ENCODE measurements around the gene ENAH.
"Not testable (repeated sequence)": the region's sequence is repeated elsewhere in the genome, so short reads cannot be mapped to it uniquely, and the experiment has no call there.

ENAH gene

GRCh38 chr1:225652729-225653462, at the start of gene ENAH:
Gene ENAH (minus strand): TSS chr1:225653123. CDS start chr1:225652690, 433 bp downstream.
- DNase-seq = peak in 54 of 56 donors; percentile 42 to 91 (median 80)

- no peak for DNase-seq
Measured at GRCh38 chr1:225700889-225701465, 48.1 kb upstream of the ENAH start.

- no peak for DNase-seq
Measured at GRCh38 chr1:225700164-225700821, 47.4 kb upstream of the ENAH start.

GRCh38 chr1:225699336-225699735, 46.4 kb upstream of the ENAH start:
- DNase-seq = no peak

GRCh38 chr1:225698194-225698593, 45.3 kb upstream of the ENAH start:
- not testable (repeated sequence) for DNase-seq

GRCh38 chr1:225697428-225697827, 44.5 kb upstream of the ENAH start:
- no peak for DNase-seq

GRCh38 chr1:225695578-225696337, 42.8 kb upstream of the ENAH start:
- DNase-seq = no peak

- DNase-seq = no peak
Measured at GRCh38 chr1:225694151-225694603, 41.3 kb upstream of the ENAH start.

GRCh38 chr1:225693697-225694096, 40.8 kb upstream of the ENAH start:
- DNase-seq = not testable (repeated sequence)

- DNase-seq = no peak
Measured at GRCh38 chr1:225693085-225693696, 40.3 kb upstream of the ENAH start.

- no peak for DNase-seq
Measured at GRCh38 chr1:225692517-225692879, 39.6 kb upstream of the ENAH start.

- DNase-seq = no peak
Measured at GRCh38 chr1:225691861-225692516, 39.1 kb upstream of the ENAH start.

GRCh38 chr1:225691377-225691776, 38.5 kb upstream of the ENAH start:
- DNase-seq = no peak

- no peak for DNase-seq
Measured at GRCh38 chr1:225689882-225690459, 37.0 kb upstream of the ENAH start.

GRCh38 chr1:225688345-225688744, 35.4 kb upstream of the ENAH start:
- DNase-seq = no peak

GRCh38 chr1:225685476-225686176, 32.7 kb upstream of the ENAH start:
- no peak for DNase-seq

- no peak for DNase-seq
Measured at GRCh38 chr1:225684741-225685140, 31.8 kb upstream of the ENAH start.

GRCh38 chr1:225681231-225681630, 28.3 kb upstream of the ENAH start:
- no peak for DNase-seq

GRCh38 chr1:225678545-225678944, 25.6 kb upstream of the ENAH start:
- no peak for DNase-seq
